DND-41 (cell line): ENCODE results near the gene ARID2.

Experiments used
- ATAC-seq: fragments of 200-7000 bp; cut with Tn5 transposase; 3 replicates; pipeline ENCODE4 v1.9.1; 2021; ENCODE audit warnings: low read depth; ENCODE audit not compliant: insufficient read depth
- DNase-seq: peaks from one replicate; pipeline ENCODE4 v3.0.0-alpha.2; 2020
- H2AFZ ChIP-seq: 2 replicates; pipeline ENCODE4 v1.6.0; 2012; ENCODE audit warnings: low read depth, low read length
- H3K27ac ChIP-seq: 2 replicates; pipeline ENCODE4 v1.5.1; 2012; ENCODE audit warnings: low read length, inconsistent platforms
- H3K27me3 ChIP-seq: fragments of 200-600 bp; sonication (generic); 2 replicates; pipeline ENCODE4 v1.6.0; 2012; ENCODE audit warnings: low read length, mild to moderate bottlenecking, inconsistent platforms; ENCODE audit not compliant: insufficient read depth, poor library complexity
- H3K36me3 ChIP-seq: 2 replicates; pipeline ENCODE4 v1.5.1; 2012; ENCODE audit warnings: low read length, inconsistent platforms; ENCODE audit not compliant: insufficient read depth
- H3K4me1 ChIP-seq: 2 replicates; pipeline ENCODE4 v1.5.1; 2012; ENCODE audit warnings: mild to moderate bottlenecking, low read length; ENCODE audit not compliant: insufficient read depth
- H3K4me2 ChIP-seq: 2 replicates; pipeline ENCODE4 v1.6.0; 2012; ENCODE audit warnings: mild to moderate bottlenecking, moderate library complexity, low read length, inconsistent platforms; ENCODE audit not compliant: insufficient read depth
- H3K4me3 ChIP-seq, 2 experiments: fragments of 200-600 bp in 1 of 2; shearing (Covaris generic) in 1 of 2; 2 replicates each; pipeline ENCODE4 v1.5.1; 2012 to 2016; ENCODE audit warnings: inconsistent platforms in 2 of 2, low read length in 2 of 2, mild to moderate bottlenecking in 2 of 2, low read depth in 1 of 2, moderate library complexity in 1 of 2
- H3K79me2 ChIP-seq: 2 replicates; pipeline ENCODE4 v1.6.0; 2012; ENCODE audit warnings: low read length, inconsistent platforms; ENCODE audit not compliant: insufficient read depth
- H3K9ac ChIP-seq: 2 replicates; pipeline ENCODE4 v1.6.0; 2012; ENCODE audit warnings: low read depth, mild to moderate bottlenecking, inconsistent platforms, low read length, moderate library complexity
- H3K9me3 ChIP-seq: 2 replicates; pipeline ENCODE4 v1.5.1; 2012; ENCODE audit warnings: low read length, moderate library complexity, mild to moderate bottlenecking, inconsistent platforms; ENCODE audit not compliant: insufficient read depth, severe bottlenecking
- H4K20me1 ChIP-seq: 2 replicates; pipeline ENCODE4 v1.6.0; 2012; ENCODE audit warnings: low read length; ENCODE audit not compliant: insufficient read depth
- CTCF ChIP-seq: IDR thresholded peaks from 2 replicates; pipeline ENCODE4 v1.5.1; 2012; ENCODE audit warnings: borderline replicate concordance, low read length, moderate library complexity, mild to moderate bottlenecking; ENCODE audit not compliant: poor library complexity, severe bottlenecking; ENCODE audit errors: extremely low read depth
- EZH2 ChIP-seq: IDR thresholded peaks from 3 replicates; pipeline ENCODE4 v1.6.1; 2012; ENCODE audit warnings: borderline replicate concordance, low read depth, mild to moderate bottlenecking, moderate library complexity, low read length, inconsistent platforms; ENCODE audit not compliant: severe bottlenecking

ARID2 gene

GRCh38 chr12:45701296-45701695, 28.2 kb upstream of the ARID2 start:
- no peak overlapping the region for H3K27ac ChIP-seq

GRCh38 chr12:45703942-45704341, 25.6 kb upstream of the ARID2 start:
- TF ChIP-seq EZH2 (no peak), CTCF (no peak)
- no peaks in the 10 kb centered on the region for H3K79me2 ChIP-seq
- ATAC-seq (no peak), DNase-seq (no peak)
- no peaks in the 10 kb centered on the region for H4K20me1 ChIP-seq
- no peak overlapping the region for H3K4me2 ChIP-seq
- no peak overlapping the region for H3K9ac ChIP-seq
- H3K27ac ChIP-seq: no peak overlapping the region
- H3K27me3 ChIP-seq: no peaks in the 10 kb centered on the region
- no peak overlapping the region for H3K4me3 ChIP-seq
- H3K9me3 ChIP-seq: peaks cover 9% of the 10 kb centered on the region
- H3K36me3 ChIP-seq: no peaks in the 10 kb centered on the region
- no peaks in the 10 kb centered on the region for H3K4me1 ChIP-seq
- H2AFZ ChIP-seq: no peak overlapping the region

More at GRCh38 chr12:45701296-45701695, 28.2 kb upstream of the ARID2 start:
- no peak overlapping the region for H3K9ac ChIP-seq
- H3K4me3 ChIP-seq: no peak overlapping the region
- TF ChIP-seq CTCF (no peak), EZH2 (no peak)
- DNase-seq: no peak
- no peaks in the 10 kb centered on the region for H4K20me1 ChIP-seq
- no peak for ATAC-seq
- H3K36me3 ChIP-seq: peaks cover 8% of the 10 kb centered on the region
- H3K9me3 ChIP-seq: peaks cover 20% of the 10 kb centered on the region
- H3K79me2 ChIP-seq: no peaks in the 10 kb centered on the region
- no peak overlapping the region for H3K4me2 ChIP-seq
- no peaks in the 10 kb centered on the region for H3K27me3 ChIP-seq
- H2AFZ ChIP-seq: no peak overlapping the region
- no peaks in the 10 kb centered on the region for H3K4me1 ChIP-seq

- Histone ChIP-seq H3K27me3 (no peaks in the 10 kb centered on the region), H3K36me3 (no peaks in the 10 kb centered on the region), H2AFZ (no peak overlapping the region), H3K9ac (no peak overlapping the region), H3K79me2 (no peaks in the 10 kb centered on the region), H3K9me3 (peaks cover 9% of the 10 kb centered on the region), H3K4me1 (no peaks in the 10 kb centered on the region), H3K4me2 (no peak overlapping the region), H3K27ac (no peak overlapping the region), H4K20me1 (no peaks in the 10 kb centered on the region), H3K4me3 (no peak overlapping the region)
- DNase-seq (no peak), ATAC-seq (no peak)
- TF ChIP-seq EZH2 (no peak), CTCF (no peak)
These were observed 24.5 kb upstream of the ARID2 start for GRCh38 chr12:45704968-45705367.

GRCh38 chr12:45705404-45705803, 24.1 kb upstream of the ARID2 start:
- Histone ChIP-seq H2AFZ (no peak overlapping the region), H3K27me3 (no peaks in the 10 kb centered on the region), H3K4me1 (no peaks in the 10 kb centered on the region), H4K20me1 (no peaks in the 10 kb centered on the region), H3K27ac (no peak overlapping the region), H3K4me2 (no peak overlapping the region), H3K79me2 (no peaks in the 10 kb centered on the region), H3K9me3 (peaks cover 9% of the 10 kb centered on the region), H3K9ac (no peak overlapping the region), H3K4me3 (no peak overlapping the region), H3K36me3 (no peaks in the 10 kb centered on the region)
- ATAC-seq (no peak), DNase-seq (no peak)
- TF ChIP-seq EZH2 (no peak), CTCF (no peak)
